ENCODE results near the gene DNAH1. TPM values are rescaled to one million over a fixed set of nuclear protein-coding genes. Genes with fewer than 3 reads are reported as not detected.
"Not testable (repeated sequence)": the region's sequence is repeated elsewhere in the genome, so short reads cannot be mapped to it uniquely, and the experiment has no call there.

The DNAH1 gene
- total RNA-seq, 4 donors from 2014 or later: 3.2 to 8.1 (median 6.2) TPM

DNA sequence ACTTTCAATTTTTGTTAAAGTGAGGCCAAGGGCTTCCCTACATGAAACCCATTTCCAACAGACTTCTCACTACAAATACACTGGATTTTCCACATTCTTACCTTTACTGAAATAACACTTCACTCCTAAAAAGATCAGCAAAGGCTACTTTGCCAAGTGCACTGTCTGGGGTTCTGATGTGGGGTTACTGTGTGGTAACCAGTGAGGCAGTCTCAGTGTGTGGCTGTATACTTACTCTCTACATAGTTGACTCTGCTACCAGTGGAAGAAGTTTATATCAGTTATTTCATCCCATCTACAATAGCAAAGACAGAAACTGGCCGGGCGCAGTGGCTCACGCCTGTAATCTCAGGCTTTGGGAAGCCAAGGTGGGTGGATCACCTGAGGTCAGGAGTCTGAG is 43.3 kb upstream of the DNAH1 start:
- H3K27me3 ChIP-seq: no peaks in the 10 kb centered on the region
- ATAC-seq: no peak
- TF ChIP-seq POLR2AphosphoS5 (IDR thresholded peaks at IDR 0.05) (no peak), POLR2A (IDR thresholded peaks at IDR 0.05) (no peak), EP300 (IDR thresholded peaks at IDR 0.05) (no peak)
- TF ChIP-seq, protein P1, sequence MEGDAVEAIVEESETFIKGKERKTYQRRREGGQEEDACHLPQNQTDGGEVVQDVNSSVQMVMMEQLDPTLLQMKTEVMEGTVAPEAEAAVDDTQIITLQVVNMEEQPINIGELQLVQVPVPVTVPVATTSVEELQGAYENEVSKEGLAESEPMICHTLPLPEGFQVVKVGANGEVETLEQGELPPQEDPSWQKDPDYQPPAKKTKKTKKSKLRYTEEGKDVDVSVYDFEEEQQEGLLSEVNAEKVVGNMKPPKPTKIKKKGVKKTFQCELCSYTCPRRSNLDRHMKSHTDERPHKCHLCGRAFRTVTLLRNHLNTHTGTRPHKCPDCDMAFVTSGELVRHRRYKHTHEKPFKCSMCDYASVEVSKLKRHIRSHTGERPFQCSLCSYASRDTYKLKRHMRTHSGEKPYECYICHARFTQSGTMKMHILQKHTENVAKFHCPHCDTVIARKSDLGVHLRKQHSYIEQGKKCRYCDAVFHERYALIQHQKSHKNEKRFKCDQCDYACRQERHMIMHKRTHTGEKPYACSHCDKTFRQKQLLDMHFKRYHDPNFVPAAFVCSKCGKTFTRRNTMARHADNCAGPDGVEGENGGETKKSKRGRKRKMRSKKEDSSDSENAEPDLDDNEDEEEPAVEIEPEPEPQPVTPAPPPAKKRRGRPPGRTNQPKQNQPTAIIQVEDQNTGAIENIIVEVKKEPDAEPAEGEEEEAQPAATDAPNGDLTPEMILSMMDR (IDR thresholded peaks at IDR 0.05): no peak
- H3K36me3 ChIP-seq: peaks cover under 1 to 33% of the 10 kb centered on the region in 2 donors
- peaks cover 4 to 94% (median 41%) of the 10 kb centered on the region in 3 donors for H3K4me1 ChIP-seq
- peak overlapping the region in 3 of 4 donors; percentile 11 to 92 (median 53) for H3K27ac ChIP-seq
- 85% methylated on average over 3 of the region's 3 CpGs; no CpG with 5 or more reads in 1 of the 2 donors for WGBS, 2 donors (ENCODE audit: low coverage in 1 of 2)
- no peaks in the 10 kb centered on the region for H3K9me3 ChIP-seq
- no peak overlapping the region for H3K4me3 ChIP-seq

DNA sequence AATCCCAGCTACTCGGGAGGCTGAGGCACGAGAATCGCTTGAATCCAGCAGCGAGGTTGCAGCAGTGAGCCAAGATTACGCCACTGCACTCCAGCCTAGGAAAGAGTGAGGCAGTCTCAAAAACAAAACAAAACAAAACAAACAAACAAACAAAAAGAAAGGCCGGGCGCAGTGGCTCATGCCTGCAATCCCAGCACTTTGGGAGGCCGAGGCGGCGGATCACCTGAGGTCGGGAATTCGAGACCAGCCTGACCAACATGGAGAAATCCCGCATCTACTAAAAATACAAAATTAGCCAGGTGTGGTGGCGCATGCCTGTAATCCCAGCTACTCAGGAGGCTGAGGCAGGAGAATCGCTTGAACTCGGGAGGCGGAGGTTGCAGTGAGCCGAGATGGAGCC is 41.3 kb upstream of the DNAH1 start:
- Histone ChIP-seq H3K27ac (peak overlapping the region; percentile 65 to 97 (median 94)), H3K4me1 (peaks cover 4 to 84% (median 41%) of the 10 kb centered on the region in 3 donors), H3K36me3 (peaks cover 0 to 13% of the 10 kb centered on the region in 2 donors)
- H3K27me3 ChIP-seq, H3K9me3 ChIP-seq, ATAC-seq, H3K4me3 ChIP-seq: not testable (repeated sequence)
- WGBS, 2 donors (ENCODE audit: low coverage in 1 of 2): 81 to 91% methylated on average over 6 to 9 of the region's 18 CpGs

DNA sequence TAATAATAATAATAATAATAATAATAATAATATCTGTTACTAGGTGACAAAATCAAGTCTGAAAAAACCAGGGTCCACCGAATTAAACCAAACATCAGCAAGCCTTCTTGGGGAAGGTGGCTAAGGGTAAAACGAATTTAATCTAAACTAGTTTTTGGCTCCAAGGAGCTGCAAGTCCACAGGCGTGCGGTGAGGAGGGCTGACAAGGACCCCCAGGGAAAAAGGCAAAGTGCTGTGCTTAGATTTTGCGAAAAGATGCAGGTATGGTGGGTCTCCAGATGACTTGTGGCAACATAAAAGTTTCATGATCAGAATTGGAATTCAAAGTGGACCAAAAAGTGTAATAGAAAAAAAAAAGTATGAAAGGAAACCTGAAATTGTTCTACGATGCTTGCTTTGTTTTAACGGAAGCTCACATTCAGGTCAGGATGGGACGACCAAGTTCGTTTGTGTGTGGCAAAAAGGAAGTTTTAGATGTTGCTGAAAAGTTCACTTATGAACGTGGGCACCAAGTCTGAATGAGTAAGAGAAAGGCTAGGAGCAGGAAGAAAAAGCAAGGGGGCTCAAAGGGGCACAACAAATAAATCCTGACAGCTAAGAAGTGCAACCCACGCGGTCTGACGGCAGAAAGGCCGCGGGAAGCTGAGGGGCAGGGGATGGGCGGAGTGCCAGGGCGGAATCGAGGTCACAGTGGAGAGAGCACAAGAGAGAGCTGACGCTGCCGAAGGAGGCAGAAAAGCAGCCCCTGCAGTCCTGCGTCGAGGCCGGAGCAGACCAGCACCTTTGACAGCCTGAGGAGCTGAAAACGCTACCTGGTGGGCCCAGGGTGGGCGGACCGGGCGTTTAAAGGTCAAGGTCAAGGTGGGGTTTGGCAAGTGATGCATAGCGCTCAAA is 38.8 kb upstream of the DNAH1 start:
- ATAC-seq: no peak
- peak overlapping the region; percentile 68 to 93 for H3K4me3 ChIP-seq
- H3K36me3 ChIP-seq: peaks cover 0 to 13% of the 10 kb centered on the region in 2 donors
- H3K27ac ChIP-seq: peak overlapping the region; percentile 92 to 98 (median 97)
- WGBS, 2 donors (ENCODE audit: low coverage in 1 of 2): 0 to 1% methylated on average over 25 to 28 of the region's 28 CpGs
- TF ChIP-seq EP300 (IDR thresholded peaks at IDR 0.05) (no peak), POLR2AphosphoS5 (IDR thresholded peaks at IDR 0.05) (peak; percentile 52), POLR2A (IDR thresholded peaks at IDR 0.05) (peak; percentile 30 to 34)
- TF ChIP-seq, protein P1 (IDR thresholded peaks at IDR 0.05): no peak
- H3K9me3 ChIP-seq: no peaks in the 10 kb centered on the region
- H3K27me3 ChIP-seq: no peaks in the 10 kb centered on the region
- peaks cover 0 to 69% (median 19%) of the 10 kb centered on the region in 3 donors for H3K4me1 ChIP-seq

DNA sequence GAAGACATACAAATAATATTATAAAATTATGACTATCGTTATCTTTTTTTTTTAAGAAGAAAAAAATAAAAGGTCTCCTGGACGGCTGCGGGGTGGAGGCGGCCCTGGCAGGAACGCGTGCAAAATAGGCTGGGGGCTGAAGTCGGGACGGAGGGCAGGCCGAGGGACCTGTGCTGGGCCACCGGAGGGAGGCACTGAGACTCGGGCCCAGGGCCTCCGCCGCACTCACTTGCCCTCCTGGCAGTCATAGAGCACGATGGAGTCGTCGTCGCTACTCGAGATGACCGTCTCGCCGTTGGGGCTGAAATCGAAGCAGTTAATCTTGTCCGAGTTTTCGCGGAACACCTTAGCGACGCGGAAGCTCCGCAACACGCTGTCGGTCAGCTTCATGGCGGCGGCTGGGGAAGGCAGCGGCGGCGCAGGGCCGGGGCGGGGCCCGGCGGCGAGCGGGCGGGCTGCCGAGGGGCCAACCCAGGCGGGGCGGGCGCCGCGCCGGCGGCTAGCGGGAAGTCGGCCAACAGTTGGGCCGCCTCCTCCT is 38.1 kb upstream of the DNAH1 start:
- Histone ChIP-seq H3K4me3 (peak overlapping the region; percentile 68 to 93), H3K4me1 (peaks cover 0 to 62% (median 17%) of the 10 kb centered on the region in 3 donors), H3K9me3 (no peaks in the 10 kb centered on the region), H3K36me3 (peaks cover 0 to 12% of the 10 kb centered on the region in 2 donors), H3K27ac (peak overlapping the region; percentile 92 to 98 (median 97)), H3K27me3 (no peaks in the 10 kb centered on the region)
- peak; percentile 84 for ATAC-seq
- TF ChIP-seq EP300 (IDR thresholded peaks at IDR 0.05): no peak
- TF ChIP-seq, protein P1 (IDR thresholded peaks at IDR 0.05): peak; percentile 14 to 55 (median 41)
- WGBS, 2 donors (ENCODE audit: low coverage in 1 of 2): 0 to 1% methylated on average over 6 to 19 of the region's 54 CpGs

DNA sequence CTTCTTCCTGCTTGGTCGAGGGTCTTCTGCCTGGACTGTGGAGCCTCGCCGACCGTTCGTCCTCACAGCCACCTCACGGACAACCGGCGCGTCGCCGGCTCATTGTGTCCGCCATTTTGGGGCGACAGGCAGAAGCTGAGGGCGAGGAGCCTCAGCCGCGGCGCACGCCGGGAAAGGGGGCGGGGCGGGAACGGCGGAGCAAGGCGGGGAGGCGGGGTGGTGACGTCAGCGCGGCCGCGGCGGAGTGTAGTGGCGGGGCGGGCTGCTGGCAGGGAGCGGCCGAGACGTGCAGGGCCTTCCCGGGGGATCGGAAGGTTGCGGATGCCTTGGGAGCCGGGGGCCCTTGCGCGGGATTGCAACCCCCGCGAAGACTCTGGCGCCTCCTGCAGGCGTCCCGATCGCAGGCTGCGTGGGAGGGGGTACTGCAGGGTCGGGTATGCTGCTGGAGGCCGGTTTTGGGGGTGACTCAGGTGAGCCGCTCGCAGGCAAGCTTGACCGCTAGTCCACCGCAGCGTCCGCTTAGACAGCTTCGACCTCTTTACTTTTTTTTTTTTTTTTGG is 37.5 kb upstream of the DNAH1 start, which contains the start of gene WDR82:
TSS of gene WDR82 (minus strand) at position 140 of the 560 bp plus-strand sequence. CDS start 288 bp downstream, outside the sequence.
- Histone ChIP-seq H3K4me3 (peak within 1 kb of the TSS; percentile 68 to 93), H3K36me3 (peaks cover 0 to 11% of the 10 kb centered on the region in 2 donors), H3K4me1 (peaks cover 0 to 56% (median 17%) of the 10 kb centered on the region in 3 donors), H3K27me3 (no peaks in the 10 kb centered on the region), H3K9me3 (no peaks in the 10 kb centered on the region), H3K27ac (peak within 1 kb of the TSS; percentile 92 to 98 (median 97))
- peak; percentile 74 to 79 for TF ChIP-seq POLR2A (IDR thresholded peaks at IDR 0.05)
- peak; percentile 82 for TF ChIP-seq POLR2AphosphoS5 (IDR thresholded peaks at IDR 0.05)
- TF ChIP-seq, protein P1 (IDR thresholded peaks at IDR 0.05): peak; percentile 20 to 70 (median 60)
- TF ChIP-seq EP300 (IDR thresholded peaks at IDR 0.05): no peak
- ATAC-seq: peak; percentile 98
- WGBS, 2 donors (ENCODE audit: low coverage in 1 of 2): 0% methylated on average over 2 to 3 of the region's 58 CpGs

All from gastroesophageal sphincter (tissue), 4 donors.